ENCODE results near the gene TIPARP.
"Not testable (repeated sequence)": the region's sequence is repeated elsewhere in the genome, so short reads cannot be mapped to it uniquely, and the experiment has no call there.

Gene TIPARP

DNA sequence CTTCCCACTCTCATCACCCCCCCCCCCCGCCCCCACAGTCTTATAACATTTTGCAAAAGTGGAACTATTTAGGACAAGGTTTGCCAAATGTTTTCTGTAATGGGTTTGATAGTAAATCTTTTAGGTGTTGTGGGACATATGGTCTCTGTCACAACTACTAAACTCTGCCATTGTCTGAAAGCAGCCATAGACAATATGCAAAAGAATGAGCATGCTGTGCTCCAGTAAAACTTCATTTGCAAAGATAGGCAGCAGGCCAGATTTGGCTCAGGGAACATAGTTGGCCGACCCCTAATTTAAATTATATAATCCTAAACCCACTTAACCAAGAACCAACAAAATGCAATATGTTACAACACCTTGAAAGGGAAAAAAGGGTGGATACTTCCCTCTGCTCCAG is 46.4 kb downstream of the TIPARP start:
- no peak for DNase-seq

DNA sequence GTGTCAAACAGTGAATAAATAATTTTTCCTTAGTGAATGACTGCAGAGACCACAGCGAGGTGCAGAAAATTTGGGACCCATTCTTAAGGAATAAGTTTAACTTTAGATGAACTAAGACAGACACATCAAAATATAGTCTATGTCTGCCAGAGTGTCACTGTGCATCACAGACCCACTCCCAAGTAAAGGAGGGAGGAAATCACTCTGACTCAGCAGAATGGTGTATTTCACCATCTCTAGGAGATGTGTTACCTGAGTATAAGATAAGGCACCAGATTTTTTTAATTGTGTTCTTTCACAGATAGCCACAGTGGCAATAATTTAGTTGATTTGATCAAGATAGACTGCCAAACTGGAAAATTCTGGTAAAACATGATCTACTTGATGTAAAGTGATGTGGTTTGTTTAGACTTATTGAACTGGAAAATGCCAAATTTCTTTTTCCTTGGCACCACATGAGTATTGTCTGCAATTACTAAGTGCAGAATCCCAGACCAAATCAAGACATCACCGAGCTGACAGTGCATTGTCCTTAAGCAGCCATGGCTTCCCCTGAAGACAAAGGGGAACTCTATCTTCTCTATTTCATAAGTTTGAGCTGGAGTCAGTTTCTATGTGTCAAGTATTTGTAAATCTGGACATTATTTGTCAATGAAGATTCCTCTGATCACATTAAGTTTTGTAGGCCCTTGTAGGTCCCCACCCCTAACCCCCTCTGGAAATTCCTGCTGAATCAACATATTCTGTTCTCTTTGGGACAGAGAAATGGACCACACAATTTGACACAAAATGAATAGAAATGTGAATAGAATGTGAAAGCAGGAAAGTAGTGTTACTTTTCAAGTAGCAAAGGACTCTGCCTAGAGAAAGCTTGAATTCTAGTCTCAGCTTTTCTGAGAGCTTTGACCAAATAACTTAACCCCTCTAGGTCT is 47.6 kb downstream of the TIPARP start:
- no peak for DNase-seq

DNA sequence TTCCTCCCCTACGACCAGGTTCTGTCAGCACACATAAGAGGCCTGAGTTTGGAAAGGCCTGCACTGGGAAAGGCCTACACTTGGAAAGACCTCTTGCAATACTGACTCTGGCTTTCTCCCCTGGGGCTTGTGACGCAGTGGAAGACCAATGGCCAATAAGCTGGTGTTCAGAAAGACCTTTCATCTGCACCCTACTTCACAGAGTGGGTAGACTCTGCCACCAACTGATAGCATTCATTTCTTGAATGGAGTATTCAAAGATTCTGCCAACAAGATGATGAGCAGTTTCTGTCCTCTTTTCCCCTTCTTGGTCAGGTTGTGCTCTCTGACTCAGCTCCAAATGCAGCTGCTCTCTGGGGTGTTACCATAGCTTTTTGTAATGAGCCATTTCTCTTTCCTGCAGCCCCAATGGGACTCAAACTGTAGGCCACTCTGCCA is 48.8 kb downstream of the TIPARP start:
- DNase-seq = no peak

DNA sequence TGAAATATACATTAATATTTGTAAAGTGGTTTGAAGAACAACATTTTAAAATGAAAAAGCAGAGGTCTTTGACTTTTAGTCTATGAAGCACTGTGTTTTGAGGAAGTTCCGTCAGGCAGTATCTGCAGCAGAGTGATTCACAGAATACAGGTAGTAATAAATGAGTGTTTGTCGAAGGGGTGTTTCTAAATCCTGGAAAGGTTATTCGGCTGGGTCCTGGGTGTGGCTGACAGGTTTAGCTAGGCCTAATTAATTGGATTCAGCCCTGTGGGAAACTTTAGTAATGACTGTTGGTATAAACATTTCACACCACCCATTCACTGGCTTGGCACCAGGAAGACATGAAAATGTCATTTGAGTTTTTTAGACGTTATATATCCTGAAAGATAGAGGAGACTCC is 51.3 kb downstream of the TIPARP start:
- DNase-seq = no peak

DNA sequence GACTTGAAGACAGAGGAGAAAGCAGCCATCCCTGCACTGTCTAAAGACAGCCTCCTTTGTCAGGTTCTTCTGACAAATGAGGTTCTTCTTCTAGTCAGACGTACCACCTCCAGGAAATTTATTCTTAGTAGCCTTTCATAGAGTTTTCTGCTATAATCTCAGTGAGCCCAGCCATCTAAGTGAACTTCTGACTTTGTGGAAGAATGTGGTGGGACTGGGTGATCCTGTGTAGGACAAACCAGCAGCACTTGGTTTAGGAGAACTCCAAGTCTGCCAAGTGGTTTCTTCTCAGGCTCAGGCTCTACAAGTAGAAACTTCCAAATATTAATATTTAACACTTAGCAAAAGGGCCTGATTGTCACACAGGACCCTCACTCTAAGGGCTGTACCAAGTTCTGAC is 52.1 kb downstream of the TIPARP start:
- no peak for DNase-seq

DNA sequence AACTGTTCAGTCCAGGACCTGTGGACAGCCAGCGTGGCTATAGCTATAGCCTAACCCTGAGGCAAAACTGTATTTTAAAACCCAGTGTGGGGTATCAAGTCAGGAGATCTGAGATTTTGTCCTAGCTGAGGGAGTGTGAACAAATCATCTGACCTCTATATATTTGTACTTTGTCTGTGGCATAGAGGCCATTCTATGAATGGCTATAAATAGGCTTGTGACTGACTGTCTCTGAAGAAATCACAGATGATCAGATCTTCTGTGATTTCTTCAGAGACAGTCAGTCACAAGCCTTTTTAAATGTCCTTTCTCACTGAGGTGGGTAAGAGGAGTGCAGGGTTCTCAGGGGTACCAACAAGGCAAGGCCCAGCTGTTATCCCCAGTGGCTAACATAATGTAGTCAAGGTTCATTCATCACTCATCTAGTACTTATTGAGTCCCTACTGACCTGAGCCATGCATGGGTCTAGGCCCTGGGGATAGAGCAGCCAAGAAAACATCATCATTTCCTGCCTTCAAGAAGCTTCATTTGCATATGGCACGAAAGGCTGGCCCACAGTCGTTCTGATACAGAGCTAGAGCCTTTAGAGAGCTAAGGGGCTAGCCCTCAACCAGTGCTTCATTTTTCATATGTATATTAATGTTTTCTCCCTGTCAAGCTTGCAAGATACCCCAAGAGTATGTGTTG is 53.3 kb downstream of the TIPARP start:
- no peak for DNase-seq

DNA sequence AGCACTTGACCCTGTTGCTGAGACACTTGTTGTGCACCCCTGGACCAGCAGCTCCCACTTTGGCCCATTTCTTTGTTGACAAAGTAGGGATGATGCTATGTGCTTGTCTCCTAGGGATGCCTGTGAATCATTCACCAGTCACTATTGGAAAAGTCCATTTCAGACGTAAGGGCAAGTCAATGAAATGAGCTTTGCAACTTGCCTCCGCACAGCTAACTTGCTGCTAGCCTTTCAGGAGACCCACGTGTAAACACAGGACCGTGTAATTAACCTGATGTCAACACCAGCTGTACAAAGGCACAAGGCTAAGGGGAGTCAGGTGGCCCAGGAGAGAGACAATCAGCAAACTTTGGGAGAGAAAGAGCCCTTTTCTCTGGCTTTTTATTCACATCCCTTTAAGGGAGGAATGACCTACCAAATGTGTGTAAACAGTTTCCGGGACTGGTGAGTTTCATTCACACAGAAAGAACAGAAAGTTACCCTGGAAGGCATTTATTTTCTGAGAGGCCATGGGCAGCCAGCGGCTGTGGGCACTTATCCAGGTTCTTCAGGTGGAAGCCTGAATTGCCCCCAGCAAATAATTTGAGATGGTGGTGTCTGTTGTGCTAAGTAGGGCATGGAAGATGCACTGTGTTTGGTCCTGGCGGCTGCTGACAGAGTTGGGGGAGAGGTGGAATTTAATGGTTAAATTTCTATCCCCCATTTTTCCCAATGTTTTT is 54.0 kb downstream of the TIPARP start:
- DNase-seq = no peak

DNA sequence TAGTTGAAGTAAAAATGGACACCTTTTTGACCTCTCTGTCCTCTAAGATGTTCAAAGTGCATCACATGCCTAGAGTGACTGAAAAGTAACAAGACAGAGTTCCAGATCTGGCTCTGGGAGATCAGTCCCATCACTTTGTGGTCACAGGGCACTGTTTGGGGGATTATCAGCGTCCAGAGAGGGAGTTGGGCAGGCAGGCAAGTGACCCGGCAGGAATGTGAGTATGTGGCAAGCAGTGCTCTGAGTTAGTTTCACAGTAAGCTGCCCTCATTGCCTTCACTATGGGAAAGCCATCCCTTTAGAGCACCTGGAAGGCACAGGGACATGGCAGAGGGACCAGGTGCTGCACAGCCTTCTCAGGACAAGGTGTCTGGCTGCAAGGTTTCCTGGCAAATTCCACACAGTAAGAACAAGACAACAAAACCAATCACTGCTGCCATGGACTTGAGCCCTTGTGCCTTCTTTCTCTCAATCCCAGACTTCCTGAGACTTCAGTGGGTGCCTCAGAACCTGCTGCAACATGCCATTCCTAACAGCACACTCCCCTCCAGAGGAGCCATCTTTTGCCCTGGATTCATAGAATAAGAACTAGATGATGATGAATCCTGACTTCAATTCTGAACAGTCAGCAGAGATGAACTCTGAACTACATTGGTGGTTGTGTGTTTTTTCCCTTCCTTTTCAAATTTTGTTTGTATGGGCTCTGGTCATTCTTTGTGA is 55.2 kb downstream of the TIPARP start:
- DNase-seq = no peak

DNA sequence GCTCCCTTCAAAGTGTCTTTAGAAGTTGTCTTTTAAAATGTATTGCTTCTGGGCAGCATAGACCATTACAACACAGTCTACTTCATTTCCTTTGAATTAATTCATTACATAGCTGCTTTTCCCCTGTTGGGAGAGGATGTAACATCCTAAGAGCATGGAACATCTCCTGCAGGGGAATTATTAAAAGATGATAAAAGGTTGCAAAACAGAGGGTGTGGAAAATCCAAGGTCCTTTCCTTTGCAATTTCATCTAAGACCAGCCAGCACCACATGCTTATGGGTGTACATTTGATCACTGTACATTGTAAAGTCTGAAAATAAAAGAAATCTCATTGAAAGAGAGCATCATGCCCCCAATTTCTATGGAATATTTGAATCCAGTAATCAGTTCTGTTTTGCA is 57.4 kb downstream of the TIPARP start:
- DNase-seq = no peak

DNA sequence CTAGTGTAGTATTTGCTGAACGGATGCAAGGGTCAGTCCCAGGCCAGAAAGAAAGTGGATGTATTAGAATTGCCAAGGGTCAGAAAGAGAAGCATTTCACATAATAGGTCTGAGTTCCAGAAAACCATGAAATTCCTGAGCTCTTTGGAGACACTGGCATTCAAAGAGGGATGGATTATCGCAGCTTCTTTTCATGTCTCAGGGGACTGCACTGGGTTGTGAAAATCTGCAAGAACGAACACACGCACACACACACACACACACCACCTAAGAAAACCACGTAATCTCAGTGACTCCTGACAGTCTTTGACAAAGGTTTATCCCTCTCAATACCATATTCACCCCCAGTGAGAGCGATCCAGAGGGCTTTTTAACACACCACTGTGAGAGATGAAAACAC is 57.9 kb downstream of the TIPARP start:
- DNase-seq = no peak

DNA sequence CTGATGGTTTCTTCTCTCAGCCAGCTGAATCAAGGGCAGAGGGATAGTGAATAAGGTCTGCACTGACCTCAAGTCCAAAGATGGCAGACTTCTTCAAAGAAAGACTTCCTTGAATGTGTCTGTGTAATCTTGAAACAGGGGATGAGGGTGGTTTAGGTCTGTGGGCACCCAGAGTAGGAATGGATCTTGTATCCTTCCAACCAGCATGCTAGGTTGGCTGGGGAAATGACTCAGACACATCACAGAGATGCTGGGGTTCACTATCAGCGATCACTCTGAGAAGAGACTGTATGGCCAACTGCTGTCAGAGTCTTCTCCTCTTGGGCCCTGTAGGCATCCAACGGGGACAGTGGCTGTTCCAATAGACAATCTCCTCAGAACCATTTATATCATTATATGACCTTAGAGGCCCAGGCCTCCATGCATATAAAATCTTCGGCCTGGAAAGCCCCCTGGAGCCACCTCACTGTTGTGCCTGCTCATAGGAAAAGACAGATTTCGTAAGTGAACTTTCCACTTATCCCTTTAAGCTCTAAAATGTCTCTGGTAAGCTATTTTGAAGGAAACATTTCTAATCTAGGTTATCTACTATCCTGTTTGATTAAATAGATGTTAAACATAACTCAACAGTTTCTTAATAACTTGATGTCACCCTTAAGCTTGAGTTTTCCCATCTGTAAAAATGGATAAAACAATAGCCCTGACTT is 58.5 kb downstream of the TIPARP start:
- no peak for DNase-seq

DNA sequence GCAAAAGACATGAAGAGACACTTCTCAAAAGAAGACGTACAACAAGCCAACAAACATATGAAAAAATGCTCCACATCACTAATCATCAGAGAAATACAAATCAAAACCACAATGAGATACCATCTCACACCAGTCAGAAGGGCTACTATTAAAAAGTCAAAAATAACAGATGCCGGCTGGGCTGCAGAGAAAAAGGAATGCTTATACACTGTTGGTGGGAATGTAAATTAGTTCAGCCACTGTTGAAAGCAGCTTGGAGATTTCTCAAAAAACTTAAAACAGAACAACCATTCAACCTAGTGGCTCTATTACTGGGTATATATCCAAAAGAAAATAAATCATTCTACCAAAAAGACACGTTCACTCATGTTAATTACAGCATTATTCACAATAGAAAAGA is 60.3 kb downstream of the TIPARP start:
- DNase-seq = not testable (repeated sequence)

DNA sequence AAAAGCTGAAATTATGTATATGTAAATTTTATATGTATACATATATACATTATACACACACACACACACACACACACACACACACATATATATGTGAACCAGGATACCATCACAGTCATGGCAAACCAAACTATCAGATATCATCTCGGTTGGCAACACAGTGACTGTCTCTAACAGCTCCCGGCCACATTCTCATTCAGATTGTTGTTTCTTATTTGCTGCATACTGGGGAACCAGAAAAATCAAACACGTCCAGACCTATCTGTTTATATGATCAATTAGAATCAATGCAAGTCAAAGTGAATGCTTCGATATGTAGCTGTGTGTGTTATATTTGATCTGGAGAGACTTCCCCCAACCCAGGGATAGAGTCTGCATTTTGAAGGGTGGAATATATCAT is 61.1 kb downstream of the TIPARP start:
- no peak for DNase-seq

DNA sequence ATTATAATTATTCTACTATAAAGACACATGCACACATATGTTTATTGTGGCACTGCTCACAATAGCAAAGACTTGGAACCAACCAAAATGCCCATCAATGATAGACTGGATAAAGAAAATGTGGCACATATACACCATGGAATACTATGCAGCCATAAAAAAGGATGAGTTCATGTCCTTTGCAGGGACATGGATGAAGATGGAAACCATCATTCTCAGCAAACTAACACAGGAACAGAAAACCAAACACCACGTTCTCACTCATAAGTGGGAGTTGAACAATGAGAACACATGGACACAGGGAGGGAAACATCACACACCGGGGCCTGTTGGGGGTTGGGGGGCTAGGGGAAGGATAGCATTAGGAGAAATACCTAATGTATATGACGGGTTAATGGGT is 62.7 kb downstream of the TIPARP start:
- not testable (repeated sequence) for DNase-seq

DNA sequence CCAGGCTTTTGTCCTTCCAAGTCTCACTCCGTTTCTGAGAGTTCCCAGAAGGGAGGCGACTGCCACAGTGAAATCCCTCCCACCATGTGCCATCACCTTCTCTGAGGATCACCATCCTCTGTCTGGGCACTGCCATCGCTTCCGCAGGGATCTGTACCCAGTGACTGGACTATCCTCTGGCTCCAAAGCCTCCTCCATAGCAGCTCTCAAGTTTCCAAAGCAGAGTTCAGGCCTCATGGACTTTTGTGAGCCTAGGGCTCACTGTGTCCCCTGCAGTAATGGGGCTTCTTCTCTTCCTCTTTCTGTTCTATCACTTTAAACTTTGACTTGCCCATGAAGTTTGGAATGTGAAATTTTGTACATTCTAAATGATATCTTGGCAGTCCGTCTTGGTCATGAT is 63.9 kb downstream of the TIPARP start:
- no peak for DNase-seq

DNA sequence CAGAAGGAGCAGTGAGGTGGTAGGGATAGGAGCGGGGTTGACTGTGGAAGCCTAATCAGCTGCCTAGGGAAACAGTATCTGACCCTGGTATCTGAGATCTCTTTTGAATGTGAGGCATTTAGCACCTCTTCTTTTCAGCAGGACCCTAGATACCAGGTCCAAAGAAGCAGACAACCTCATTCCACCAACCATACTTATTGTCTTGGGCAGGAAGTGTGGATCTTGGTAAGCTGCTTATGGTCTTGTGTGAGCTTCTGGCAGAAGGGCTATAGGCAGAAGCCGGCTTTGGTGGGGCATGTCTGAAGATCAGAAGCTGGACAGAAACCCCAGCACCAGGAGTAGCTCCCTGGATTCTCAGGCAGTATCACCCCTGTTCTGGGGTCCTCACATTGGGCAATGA is 65.6 kb downstream of the TIPARP start:
- no peak for DNase-seq

DNA sequence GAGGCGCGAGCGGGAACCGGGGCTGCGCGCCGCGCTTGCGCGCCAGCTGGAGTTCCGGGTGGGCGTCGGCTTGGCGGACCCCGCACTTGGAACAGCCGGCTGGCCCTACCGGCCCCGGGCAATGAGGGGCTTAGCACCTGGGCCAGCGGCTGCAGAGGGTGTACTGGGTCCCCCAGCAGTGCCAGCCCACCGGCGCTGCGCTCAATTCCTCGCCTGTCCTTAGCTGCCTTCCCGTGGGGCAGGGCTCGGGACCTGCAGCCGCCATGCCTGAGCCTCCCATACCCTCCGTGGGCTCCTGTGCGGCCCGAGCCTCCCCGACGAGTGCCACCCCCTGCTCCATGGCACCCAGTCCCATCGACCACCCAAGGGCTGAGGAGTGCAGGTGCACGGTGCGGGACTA is 66.2 kb downstream of the TIPARP start:
- DNase-seq = not testable (repeated sequence)

DNA sequence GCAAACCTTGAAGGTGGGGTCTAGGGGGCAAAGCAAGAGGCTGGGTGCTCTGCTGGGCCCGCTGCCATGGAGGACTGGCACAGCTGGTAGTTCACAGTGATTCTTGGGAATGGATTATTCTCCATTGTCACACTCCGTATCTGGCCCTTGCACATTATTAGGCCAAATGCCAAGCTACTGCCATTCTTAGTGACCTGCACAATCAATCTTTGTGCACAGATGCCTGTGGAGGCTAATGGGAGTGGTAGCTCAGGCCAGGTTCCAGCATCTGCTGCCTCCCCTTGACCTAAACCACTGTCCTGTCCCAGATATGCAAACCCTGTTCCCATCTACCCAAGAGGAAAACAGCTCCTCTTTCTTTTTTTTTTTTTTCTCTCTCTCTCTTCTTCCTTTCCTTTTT is 67.5 kb downstream of the TIPARP start:
- no peak for DNase-seq

DNA sequence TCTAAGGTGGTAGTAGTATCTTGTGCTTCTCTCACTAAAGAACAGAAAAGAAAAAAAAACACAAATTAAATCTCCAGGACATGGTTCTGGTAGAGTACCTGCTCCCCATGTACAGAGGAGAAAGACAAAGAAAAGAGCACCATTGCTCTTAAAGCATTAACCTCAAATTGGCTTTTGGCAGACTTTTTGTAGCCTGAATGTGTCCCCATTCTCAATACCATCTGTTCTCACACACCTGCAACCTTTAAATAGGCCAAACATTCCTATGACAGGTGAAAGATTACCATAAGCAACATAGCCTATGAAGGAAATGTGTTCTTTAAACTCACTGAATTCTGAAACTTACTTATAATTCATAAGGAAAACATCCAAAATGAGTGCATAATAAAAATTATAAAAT is 68.0 kb downstream of the TIPARP start:
- DNase-seq = no peak

DNA sequence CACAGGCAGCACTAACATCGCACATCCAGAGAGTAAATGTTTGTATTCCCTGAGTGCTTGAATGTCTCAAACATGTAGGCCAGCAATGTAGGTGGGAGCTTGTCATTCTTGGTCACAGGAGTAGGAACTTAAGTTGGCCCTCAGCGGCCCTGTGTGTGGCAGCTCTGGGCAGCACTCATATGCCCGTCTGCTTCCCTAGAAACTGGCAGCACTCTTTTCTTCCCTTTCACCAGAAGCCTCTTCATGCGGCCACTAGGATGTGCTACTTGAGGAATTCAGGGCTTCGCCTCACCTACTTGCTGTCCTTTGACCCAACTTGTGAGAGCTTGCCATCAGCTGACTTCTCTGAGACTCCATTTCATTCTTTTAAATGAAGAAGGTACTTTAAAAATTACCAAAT is 69.5 kb downstream of the TIPARP start:
- DNase-seq = no peak

DNA sequence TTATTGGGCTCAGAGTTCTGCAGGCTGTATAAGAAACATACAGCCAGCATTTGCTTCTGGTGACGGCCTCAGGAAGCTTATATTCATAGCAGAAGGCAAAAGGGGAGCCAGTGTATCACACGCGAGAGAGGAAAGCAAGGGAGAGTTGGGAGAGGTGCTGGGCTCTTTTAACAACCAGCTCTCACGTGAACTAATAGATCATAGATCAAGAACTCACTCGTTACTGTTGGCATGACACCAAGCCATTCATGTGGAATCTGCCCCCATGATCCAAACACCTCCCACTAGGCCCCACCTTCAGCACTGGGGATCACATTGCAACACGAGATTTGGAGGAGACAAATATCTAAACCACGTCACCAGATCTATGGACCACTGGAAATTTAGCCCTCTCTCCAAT is 70.2 kb downstream of the TIPARP start:
- DNase-seq = no peak

DNA sequence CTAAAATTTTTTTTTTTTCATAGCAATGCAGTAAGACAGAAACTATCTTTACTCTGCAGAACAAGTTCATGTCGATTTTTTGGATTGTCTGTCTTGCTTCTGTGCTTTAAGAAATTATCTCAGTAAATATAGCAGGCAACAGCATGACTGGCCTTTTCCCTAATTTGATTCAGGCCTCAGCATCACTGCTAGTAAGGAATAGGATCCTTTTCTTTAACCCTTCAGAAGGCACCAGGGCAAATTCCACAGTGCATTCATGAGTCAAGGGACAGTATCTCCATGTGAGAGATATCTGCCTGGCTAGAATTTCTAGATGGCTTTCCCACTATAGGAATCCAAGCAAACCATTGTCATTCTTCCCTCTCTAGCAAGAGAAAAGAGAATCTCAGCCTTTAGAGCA is 71.4 kb downstream of the TIPARP start:
- no peak for DNase-seq

Measured in activated effector memory CD4-positive, alpha-beta T cell treated with Interleukin-2 at 50 U/mL for 16 hours (primary cell).